ENCODE data around the gene TBL1X. TPM values are rescaled to one million over a fixed set of nuclear protein-coding genes. Genes with fewer than 3 reads are reported as not detected.
A peak's percentile ranks its signal among the peaks of the same experiment; 100 is the strongest.

TBL1X gene
- total and polyA plus RNA-seq, 2 of the 4 experiments (the other 2 are of a cell fraction) = 16.2 to 20.8 TPM

GRCh38 chrX:9596837-9597236 is 132.0 kb downstream of the TBL1X start:
- H3K4ac ChIP-seq (ENCODE audit: low read depth, low read length) = no peak overlapping the region
- intact Hi-C loops (cut with micrococcal nuclease) = no loop called here
- WGBS, 2 experiments (ENCODE audit: extremely low coverage in 2 of 2, insufficient read length in 1 of 2) = no CpG with 5 or more reads among the region's 3 CpGs
- no peak overlapping the region for H2AK5ac ChIP-seq (ENCODE audit: low read depth, low read length)
- H3K56ac ChIP-seq (ENCODE audit: extremely low read depth, insufficient read depth, low read length) = no peak overlapping the region
- TF ChIP-seq CTCF (conservative IDR thresholded peaks at IDR 0.05; ENCODE audit: low read depth, low read length) = no peak
- TF ChIP-seq FOS (IDR thresholded peaks at IDR 0.05; ENCODE audit: low read depth, low read length) = no peak
- TF ChIP-seq ELK1 (IDR thresholded peaks at IDR 0.05; ENCODE audit: borderline replicate concordance, low read depth, low read length) = no peak
- TF ChIP-seq NFE2L2 (IDR thresholded peaks at IDR 0.05; ENCODE audit: low read depth, low read length) = no peak
- TF ChIP-seq RFX5 (IDR thresholded peaks at IDR 0.05; ENCODE audit: low read depth, low read length) = no peak
- no peak for TF ChIP-seq USF2 (IDR thresholded peaks at IDR 0.05; ENCODE audit: low read depth, low read length)
- peak; percentile 62 for TF ChIP-seq MAFK (IDR thresholded peaks at IDR 0.05; ENCODE audit: low read depth, low read length)
- no peak overlapping the region for H3K14ac ChIP-seq (replicated peaks; ENCODE audit: low read depth, low read length)
- BruUV-seq (replicated peaks) = no TSS peak
- H4K5ac ChIP-seq (ENCODE audit: low read depth, low read length) = no peak overlapping the region
- H3K36me3 ChIP-seq (ENCODE audit: control insufficient read depth, insufficient read depth, low read length) = no peaks in the 10 kb centered on the region
- H3K27ac ChIP-seq (ENCODE audit: insufficient read depth, low read length) = no peak overlapping the region
- no peak overlapping the region for H3K4me3 ChIP-seq (ENCODE audit: insufficient read depth, low read depth, low read length)
- H2BK15ac ChIP-seq (ENCODE audit: low read depth, low read length) = no peak overlapping the region
- H4K91ac ChIP-seq (ENCODE audit: insufficient read depth, low read depth, low read length) = no peak overlapping the region
- no peak overlapping the region for H2AK9ac ChIP-seq (replicated peaks; ENCODE audit: low read depth, low read length, poor library complexity)
- ATAC-seq (ENCODE audit: low read depth) (no peak), DNase-seq (no peak)
- H3K9me1 ChIP-seq (ENCODE audit: insufficient read depth, low read length) = peaks cover 2% of the 10 kb centered on the region; the same call in 1 of the 2 replicates
- ChIA-PET POLR2A (ENCODE audit: unreplicated experiment) (no interaction called here), CTCF (no interaction called here)
- peaks cover 19% of the 10 kb centered on the region; the same call in 1 of the 2 replicates for H4K20me1 ChIP-seq (ENCODE audit: insufficient read depth, low read length)
- H2AFZ ChIP-seq (replicated peaks; ENCODE audit: low read length, poor library complexity) = no peak overlapping the region
- no peaks in the 10 kb centered on the region; the same call in 1 of the 2 replicates for H3K9me3 ChIP-seq (ENCODE audit: control insufficient read depth, insufficient read depth, low read length)
- no peak overlapping the region for H4K8ac ChIP-seq (ENCODE audit: low read depth in 2 of 2, low read length in 2 of 2)
- H3K18ac ChIP-seq (ENCODE audit: low read depth, low read length) = no peak overlapping the region
- H3K27me3 ChIP-seq (ENCODE audit: control insufficient read depth, insufficient read depth, low read length) = no peaks in the 10 kb centered on the region
- no peak overlapping the region for H3K4me2 ChIP-seq (ENCODE audit: low read depth, low read length)
- no peak overlapping the region for H2BK20ac ChIP-seq (ENCODE audit: low read depth, low read length)
- H3K4me1 ChIP-seq (ENCODE audit: control insufficient read depth, insufficient read depth, low read length) = peaks cover 3% of the 10 kb centered on the region; the same call in 1 of the 2 replicates
- in situ Hi-C loops (cut with MboI; ENCODE audit: low sequenced_read_pairs) = no loop called here
- peaks cover 29 to 39% of the 10 kb centered on the region in 2 experiments for H3K79me1 ChIP-seq (ENCODE audit: low read depth in 1 of 2, low read length in 2 of 2)
- dilution Hi-C loops (cut with HindIII; ENCODE audit: low sequenced_read_pairs, unreplicated experiment) = no loop called here
- H2BK5ac ChIP-seq (ENCODE audit: low read depth, low read length, poor library complexity, severe bottlenecking) = no peak overlapping the region
- H3K9ac ChIP-seq (ENCODE audit: low read depth, low read length) = no peak overlapping the region
- no peak overlapping the region for H2BK120ac ChIP-seq (ENCODE audit: low read depth, low read length)
- H3K23ac ChIP-seq (ENCODE audit: low read depth, low read length) = no peak overlapping the region

All from IMR-90 (cell line).